DND-41 (cell line): Measurements from ENCODE around the gene DAB1.

ENCODE experiments used
- EZH2 ChIP-seq: IDR thresholded peaks from 3 replicates; pipeline ENCODE4 v1.6.1; 2012; ENCODE audit warnings: borderline replicate concordance, low read depth, mild to moderate bottlenecking, moderate library complexity, low read length, inconsistent platforms; ENCODE audit not compliant: severe bottlenecking
- TF ChIP-seq, protein P1 (sequence below): IDR thresholded peaks from 2 replicates; pipeline ENCODE4 v1.5.1; 2012; ENCODE audit warnings: borderline replicate concordance, low read length, moderate library complexity, mild to moderate bottlenecking; ENCODE audit not compliant: poor library complexity, severe bottlenecking; ENCODE audit errors: extremely low read depth

- TF ChIP-seq EZH2: no peak
- TF ChIP-seq, protein P1, sequence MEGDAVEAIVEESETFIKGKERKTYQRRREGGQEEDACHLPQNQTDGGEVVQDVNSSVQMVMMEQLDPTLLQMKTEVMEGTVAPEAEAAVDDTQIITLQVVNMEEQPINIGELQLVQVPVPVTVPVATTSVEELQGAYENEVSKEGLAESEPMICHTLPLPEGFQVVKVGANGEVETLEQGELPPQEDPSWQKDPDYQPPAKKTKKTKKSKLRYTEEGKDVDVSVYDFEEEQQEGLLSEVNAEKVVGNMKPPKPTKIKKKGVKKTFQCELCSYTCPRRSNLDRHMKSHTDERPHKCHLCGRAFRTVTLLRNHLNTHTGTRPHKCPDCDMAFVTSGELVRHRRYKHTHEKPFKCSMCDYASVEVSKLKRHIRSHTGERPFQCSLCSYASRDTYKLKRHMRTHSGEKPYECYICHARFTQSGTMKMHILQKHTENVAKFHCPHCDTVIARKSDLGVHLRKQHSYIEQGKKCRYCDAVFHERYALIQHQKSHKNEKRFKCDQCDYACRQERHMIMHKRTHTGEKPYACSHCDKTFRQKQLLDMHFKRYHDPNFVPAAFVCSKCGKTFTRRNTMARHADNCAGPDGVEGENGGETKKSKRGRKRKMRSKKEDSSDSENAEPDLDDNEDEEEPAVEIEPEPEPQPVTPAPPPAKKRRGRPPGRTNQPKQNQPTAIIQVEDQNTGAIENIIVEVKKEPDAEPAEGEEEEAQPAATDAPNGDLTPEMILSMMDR: no peak
Measured at GRCh38 chr1:57304591-57304990, 119.3 kb downstream of the DAB1 start.
